Measurements from ENCODE around the gene TUSC2.
A peak's percentile ranks its signal among the peaks of the same experiment; 100 is the strongest.

TUSC2 gene

DNA sequence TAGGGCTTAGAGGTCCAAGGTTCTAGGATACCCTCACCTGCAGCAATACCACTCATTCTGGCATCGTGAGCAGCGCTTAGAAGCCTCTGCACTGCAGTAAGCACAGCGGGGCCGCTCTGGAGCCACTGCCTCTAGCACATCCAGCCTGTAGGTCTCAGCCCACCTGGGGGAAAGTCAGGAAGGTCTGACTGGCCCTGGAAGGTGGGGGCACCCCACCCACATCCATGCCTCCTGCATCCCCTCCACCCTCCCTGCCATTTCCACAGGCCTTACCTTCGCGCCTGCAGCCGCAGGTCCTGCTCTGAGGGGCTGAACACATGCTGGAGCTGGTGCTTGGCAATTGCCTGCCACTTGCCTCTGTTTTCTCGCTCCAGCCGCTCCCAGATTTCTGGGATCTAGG lies 13.5 kb upstream of the TUSC2 start:
- no peak for DNase-seq (ENCODE audit: low read depth)
- peak overlapping the region; percentile 65 for H3K4me3 ChIP-seq (ENCODE audit: low read depth, low read length)
- TF ChIP-seq, protein P1, sequence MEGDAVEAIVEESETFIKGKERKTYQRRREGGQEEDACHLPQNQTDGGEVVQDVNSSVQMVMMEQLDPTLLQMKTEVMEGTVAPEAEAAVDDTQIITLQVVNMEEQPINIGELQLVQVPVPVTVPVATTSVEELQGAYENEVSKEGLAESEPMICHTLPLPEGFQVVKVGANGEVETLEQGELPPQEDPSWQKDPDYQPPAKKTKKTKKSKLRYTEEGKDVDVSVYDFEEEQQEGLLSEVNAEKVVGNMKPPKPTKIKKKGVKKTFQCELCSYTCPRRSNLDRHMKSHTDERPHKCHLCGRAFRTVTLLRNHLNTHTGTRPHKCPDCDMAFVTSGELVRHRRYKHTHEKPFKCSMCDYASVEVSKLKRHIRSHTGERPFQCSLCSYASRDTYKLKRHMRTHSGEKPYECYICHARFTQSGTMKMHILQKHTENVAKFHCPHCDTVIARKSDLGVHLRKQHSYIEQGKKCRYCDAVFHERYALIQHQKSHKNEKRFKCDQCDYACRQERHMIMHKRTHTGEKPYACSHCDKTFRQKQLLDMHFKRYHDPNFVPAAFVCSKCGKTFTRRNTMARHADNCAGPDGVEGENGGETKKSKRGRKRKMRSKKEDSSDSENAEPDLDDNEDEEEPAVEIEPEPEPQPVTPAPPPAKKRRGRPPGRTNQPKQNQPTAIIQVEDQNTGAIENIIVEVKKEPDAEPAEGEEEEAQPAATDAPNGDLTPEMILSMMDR (conservative IDR thresholded peaks at IDR 0.05; ENCODE audit: low read depth, low read length): no peak

DNA sequence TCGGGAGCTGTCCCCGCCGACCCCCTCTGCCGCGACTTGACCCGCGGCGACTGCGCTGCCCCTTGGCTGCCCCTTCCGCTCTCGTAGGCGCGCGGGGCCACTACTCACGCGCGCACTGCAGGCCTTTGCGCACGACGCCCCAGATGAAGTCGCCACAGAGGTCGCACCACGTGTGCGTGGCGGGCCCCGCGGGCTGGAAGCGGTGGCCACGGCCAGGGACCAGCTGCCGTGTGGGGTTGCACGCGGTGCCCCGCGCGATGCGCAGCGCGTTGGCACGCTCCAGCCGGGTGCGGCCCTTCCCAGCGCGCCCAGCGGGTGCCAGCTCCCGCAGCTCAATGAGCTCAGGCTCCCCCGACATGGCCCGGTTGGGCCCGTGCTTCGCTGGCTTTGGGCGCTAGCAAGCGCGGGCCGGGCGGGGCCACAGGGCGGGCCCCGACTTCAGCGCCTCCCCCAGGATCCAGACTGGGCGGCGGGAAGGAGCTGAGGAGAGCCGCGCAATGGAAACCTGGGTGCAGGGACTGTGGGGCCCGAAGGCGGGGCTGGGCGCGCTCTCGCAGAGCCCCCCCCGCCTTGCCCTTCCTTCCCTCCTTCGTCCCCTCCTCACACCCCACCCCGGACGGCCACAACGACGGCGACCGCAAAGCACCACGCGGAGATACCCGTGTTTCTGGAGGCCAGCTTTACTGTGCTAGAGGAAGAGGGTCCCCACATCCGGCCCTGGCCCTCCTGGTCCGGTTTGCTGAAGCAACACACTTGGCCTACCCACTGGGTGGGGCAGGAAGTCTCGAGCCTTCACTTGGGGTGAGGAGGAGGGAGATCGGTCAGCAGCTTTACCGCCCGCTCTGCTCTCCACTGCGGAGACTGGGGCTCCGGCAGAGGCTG lies 12.7 kb upstream of the TUSC2 start, which contains the start of gene RASSF1:
RASSF1 (minus strand) TSS at position 389 of the 882 bp plus-strand sequence; CDS start at position 358, 31 bp downstream.
- peak within 1 kb of the TSS; percentile 65 for H3K4me3 ChIP-seq (ENCODE audit: low read depth, low read length)
- DNase-seq (ENCODE audit: low read depth): peak; percentile 65
- TF ChIP-seq, protein P1 (conservative IDR thresholded peaks at IDR 0.05; ENCODE audit: low read depth, low read length): no peak

- peak overlapping the region; percentile 65 for H3K4me3 ChIP-seq (ENCODE audit: low read depth, low read length)
- DNase-seq (ENCODE audit: low read depth): no peak
- TF ChIP-seq, protein P1 (conservative IDR thresholded peaks at IDR 0.05; ENCODE audit: low read depth, low read length): no peak
Observed at GRCh38 chr3:50340147-50340447, 12.1 kb upstream of the TUSC2 start.

GRCh38 chr3:50339485-50340146 lies 11.6 kb upstream of the TUSC2 start:
- DNase-seq (ENCODE audit: low read depth): peak; percentile 89
- TF ChIP-seq, protein P1 (conservative IDR thresholded peaks at IDR 0.05; ENCODE audit: low read depth, low read length): no peak
- peak overlapping the region; percentile 65 for H3K4me3 ChIP-seq (ENCODE audit: low read depth, low read length)

DNA sequence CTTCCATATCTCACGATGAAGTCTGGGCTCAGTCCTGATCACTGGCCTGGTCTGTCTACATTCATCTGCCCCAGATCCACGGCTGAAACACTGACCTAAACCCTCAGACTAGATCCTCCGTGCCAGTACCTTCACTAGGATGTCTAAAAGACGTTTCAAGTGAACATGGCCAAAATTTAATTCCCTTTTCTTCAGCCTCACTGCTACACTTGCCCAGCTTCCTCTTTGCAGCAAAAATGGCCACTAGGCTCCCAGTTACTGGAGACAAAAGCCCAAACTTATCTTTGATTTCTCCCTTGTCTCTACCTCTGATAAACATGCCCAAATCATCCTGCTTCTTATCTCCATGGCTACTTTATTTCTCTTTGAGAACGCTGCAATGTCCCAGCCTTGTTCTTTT lies 10.9 kb upstream of the TUSC2 start:
- no peak for DNase-seq (ENCODE audit: low read depth)
- no peak overlapping the region for H3K4me3 ChIP-seq (ENCODE audit: low read depth, low read length)
- TF ChIP-seq, protein P1 (conservative IDR thresholded peaks at IDR 0.05; ENCODE audit: low read depth, low read length): no peak

GRCh38 chr3:50337175-50337861 lies 9.3 kb upstream of the TUSC2 start:
- TF ChIP-seq, protein P1 (conservative IDR thresholded peaks at IDR 0.05; ENCODE audit: low read depth, low read length): no peak
- DNase-seq (ENCODE audit: low read depth): peak; percentile 100
- peak overlapping the region; percentile 87 for H3K4me3 ChIP-seq (ENCODE audit: low read depth, low read length)

All from choroid plexus epithelial cell (primary cell).